ENCODE results near the gene PTPRT. TPM values are rescaled to one million over a fixed set of nuclear protein-coding genes. Genes with fewer than 3 reads are reported as not detected.

The PTPRT gene
- polyA plus RNA-seq, 1 experiment: not detected

DNA sequence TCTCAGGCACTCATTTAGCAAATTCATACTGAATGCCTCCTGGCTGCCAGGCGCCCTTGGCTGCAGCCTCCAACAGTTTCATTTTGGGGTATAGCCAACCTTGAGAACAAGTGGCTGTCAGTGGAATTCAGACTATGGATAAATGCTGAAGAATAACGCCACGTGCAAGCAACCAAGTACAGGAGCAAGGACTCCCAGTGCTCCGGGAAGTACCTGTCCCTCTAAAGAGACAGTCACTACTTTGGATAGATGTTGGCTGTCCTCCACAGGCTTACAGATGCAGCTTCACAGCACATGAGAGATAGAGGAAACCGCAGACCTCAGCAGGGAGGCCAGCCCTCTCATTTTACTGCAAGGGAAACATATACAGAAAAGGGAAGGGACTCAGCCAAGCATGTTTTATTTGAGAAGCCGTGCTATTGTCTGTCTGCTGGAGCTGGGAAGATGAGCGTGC is 658.2 kb downstream of the PTPRT start:
- CTCF ChIA-PET: no interaction called here
- TF ChIP-seq, protein P1, sequence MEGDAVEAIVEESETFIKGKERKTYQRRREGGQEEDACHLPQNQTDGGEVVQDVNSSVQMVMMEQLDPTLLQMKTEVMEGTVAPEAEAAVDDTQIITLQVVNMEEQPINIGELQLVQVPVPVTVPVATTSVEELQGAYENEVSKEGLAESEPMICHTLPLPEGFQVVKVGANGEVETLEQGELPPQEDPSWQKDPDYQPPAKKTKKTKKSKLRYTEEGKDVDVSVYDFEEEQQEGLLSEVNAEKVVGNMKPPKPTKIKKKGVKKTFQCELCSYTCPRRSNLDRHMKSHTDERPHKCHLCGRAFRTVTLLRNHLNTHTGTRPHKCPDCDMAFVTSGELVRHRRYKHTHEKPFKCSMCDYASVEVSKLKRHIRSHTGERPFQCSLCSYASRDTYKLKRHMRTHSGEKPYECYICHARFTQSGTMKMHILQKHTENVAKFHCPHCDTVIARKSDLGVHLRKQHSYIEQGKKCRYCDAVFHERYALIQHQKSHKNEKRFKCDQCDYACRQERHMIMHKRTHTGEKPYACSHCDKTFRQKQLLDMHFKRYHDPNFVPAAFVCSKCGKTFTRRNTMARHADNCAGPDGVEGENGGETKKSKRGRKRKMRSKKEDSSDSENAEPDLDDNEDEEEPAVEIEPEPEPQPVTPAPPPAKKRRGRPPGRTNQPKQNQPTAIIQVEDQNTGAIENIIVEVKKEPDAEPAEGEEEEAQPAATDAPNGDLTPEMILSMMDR (IDR thresholded peaks at IDR 0.05; ENCODE audit: insufficient read depth, low read depth, low read length): no peak
- Histone ChIP-seq H3K36me3 (ENCODE audit: control insufficient read depth, insufficient read depth, low read length) (no peaks in the 10 kb centered on the region), H3K4me3 (ENCODE audit: low read depth, low read length) (no peak overlapping the region), H3K27me3 (ENCODE audit: control insufficient read depth, insufficient read depth, low read length) (no peaks in the 10 kb centered on the region)
- DNase-seq (ENCODE audit: low read depth): no peak
- POLR2A ChIA-PET: no interaction called here

DNA sequence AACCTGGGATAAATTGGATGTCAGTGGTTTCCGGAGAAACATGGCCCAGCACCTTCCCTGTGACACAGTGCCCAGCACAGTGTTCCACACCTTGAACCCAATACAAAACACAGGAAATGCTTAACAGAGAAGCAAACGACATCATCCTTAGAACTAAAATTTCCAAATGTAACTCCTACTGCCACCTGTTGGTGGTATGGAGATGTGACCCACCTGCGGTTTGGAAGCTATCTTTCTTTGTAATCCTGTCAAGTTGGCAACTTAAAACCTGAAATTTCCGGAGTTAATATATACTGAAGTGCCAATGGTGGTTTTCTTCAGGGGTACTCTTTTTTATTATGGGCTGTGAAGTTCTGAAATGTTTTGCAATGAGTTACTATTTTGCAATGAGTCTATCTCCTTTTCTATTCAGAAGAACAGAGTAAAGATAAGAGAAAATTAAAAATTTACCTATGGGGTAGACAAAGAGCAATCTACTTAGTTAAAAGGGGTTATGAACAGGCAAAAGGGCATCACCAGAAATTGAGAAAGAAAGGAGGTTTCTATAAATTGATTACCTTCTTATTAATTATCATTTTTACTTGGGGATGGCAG is 658.8 kb downstream of the PTPRT start:
- TF ChIP-seq, protein P1 (IDR thresholded peaks at IDR 0.05; ENCODE audit: insufficient read depth, low read depth, low read length): peak; percentile 10; the same call in 1 of the 2 replicates
- Histone ChIP-seq H3K36me3 (ENCODE audit: control insufficient read depth, insufficient read depth, low read length) (no peaks in the 10 kb centered on the region), H3K4me3 (ENCODE audit: low read depth, low read length) (no peak overlapping the region), H3K27me3 (ENCODE audit: control insufficient read depth, insufficient read depth, low read length) (no peaks in the 10 kb centered on the region)
- ChIA-PET CTCF (no interaction called here), POLR2A (no interaction called here)
- DNase-seq (ENCODE audit: low read depth): no peak

DNA sequence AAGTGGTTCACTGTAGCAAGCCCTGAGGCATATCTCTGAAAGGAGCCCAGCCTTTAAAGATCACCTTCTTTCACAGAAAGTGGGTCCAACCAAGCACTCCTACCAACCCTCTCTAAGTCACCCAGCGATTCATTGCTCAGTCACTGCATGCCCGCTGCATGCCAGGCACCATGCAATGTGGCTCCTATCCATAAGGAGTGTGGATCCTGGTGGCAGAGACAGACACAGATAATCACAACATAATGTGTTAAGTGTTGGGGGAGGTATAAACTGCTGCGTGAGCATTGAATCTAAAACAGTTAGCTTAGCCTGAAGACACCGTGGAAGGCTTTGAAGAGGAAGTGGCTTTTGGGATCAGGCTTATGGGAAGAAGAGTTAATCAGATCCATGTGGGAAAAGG is 659.5 kb downstream of the PTPRT start:
- DNase-seq (ENCODE audit: low read depth): no peak
- Histone ChIP-seq H3K4me3 (ENCODE audit: low read depth, low read length) (no peak overlapping the region), H3K27me3 (ENCODE audit: control insufficient read depth, insufficient read depth, low read length) (no peaks in the 10 kb centered on the region), H3K36me3 (ENCODE audit: control insufficient read depth, insufficient read depth, low read length) (no peaks in the 10 kb centered on the region)
- TF ChIP-seq, protein P1 (IDR thresholded peaks at IDR 0.05; ENCODE audit: insufficient read depth, low read depth, low read length): no peak
- CTCF ChIA-PET: no interaction called here
- POLR2A ChIA-PET: no interaction called here

- TF ChIP-seq, protein P1 (IDR thresholded peaks at IDR 0.05; ENCODE audit: insufficient read depth, low read depth, low read length): no peak
- POLR2A ChIA-PET: no interaction called here
- Histone ChIP-seq H3K36me3 (ENCODE audit: control insufficient read depth, insufficient read depth, low read length) (no peaks in the 10 kb centered on the region), H3K4me3 (ENCODE audit: low read depth, low read length) (no peak overlapping the region), H3K27me3 (ENCODE audit: control insufficient read depth, insufficient read depth, low read length) (no peaks in the 10 kb centered on the region)
- CTCF ChIA-PET: no interaction called here
- DNase-seq (ENCODE audit: low read depth): no peak
Measured at GRCh38 chr20:42524058-42524457, 665.6 kb downstream of the PTPRT start.

DNA sequence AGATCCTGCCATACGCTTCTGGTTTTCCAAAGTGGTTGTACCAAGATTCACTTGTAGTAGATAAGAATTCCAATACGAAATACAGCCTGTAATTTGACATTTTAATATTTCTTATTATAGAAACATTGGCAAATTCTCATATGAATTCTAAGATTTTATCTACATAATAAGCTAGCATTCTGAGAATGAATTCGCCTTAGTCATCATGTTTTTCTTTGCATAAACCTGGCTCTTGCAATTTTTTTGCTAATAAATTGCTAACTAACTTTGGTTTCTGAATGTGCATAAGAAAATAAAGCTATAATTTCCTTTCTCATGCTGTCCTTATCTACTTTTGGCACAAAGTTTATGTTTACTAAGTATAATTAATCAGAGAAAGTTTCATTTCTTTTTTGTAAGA is 673.0 kb downstream of the PTPRT start:
- TF ChIP-seq, protein P1 (IDR thresholded peaks at IDR 0.05; ENCODE audit: insufficient read depth, low read depth, low read length): no peak
- Histone ChIP-seq H3K36me3 (ENCODE audit: control insufficient read depth, insufficient read depth, low read length) (no peaks in the 10 kb centered on the region), H3K27me3 (ENCODE audit: control insufficient read depth, insufficient read depth, low read length) (no peaks in the 10 kb centered on the region), H3K4me3 (ENCODE audit: low read depth, low read length) (no peak overlapping the region)
- ChIA-PET CTCF (interaction anchor here (1.2 kb wide), 1 partner anchor 140 kb away, joined by 3 read pairs; no protein-coding TSS in a partner anchor), POLR2A (no interaction called here)
- no peak for DNase-seq (ENCODE audit: low read depth)

Data from BJ (cell line).